Panc1 (cell line): Measurements from ENCODE around the gene BCL2L2. TPM values are rescaled to one million over a fixed set of nuclear protein-coding genes. Genes with fewer than 3 reads are reported as not detected.

ENCODE experiments used
- ATAC-seq: fragments of 200-7000 bp; cut with Tn5 transposase; 2 replicates; pipeline ENCODE4 v1.9.1; 2020; ENCODE audit warnings: mild to moderate bottlenecking, moderate library complexity
- BruUV-seq: library from RNA; stranded (reverse); fragments of 400-500 nt; replicated peaks from 2 replicates; lab custom pipeline; 2021; lab: Mats Ljungman, UMichigan
- CTCF ChIA-PET: fragments of 300-600 bp; sonication (Branson Sonifier 250); formaldehyde crosslinking; loops from one replicate; lab custom pipeline; 2022; ENCODE audit warnings: antibody characterized with exemption; lab: Charles Lee
- POLR2A ChIA-PET: fragments of 300-600 bp; sonication (Branson Sonifier 250); formaldehyde crosslinking; loops from one replicate; lab custom pipeline; 2022; ENCODE audit warnings: antibody characterized with exemption; lab: Charles Lee
- DNase-seq: peaks from one replicate; pipeline ENCODE4 v3.0.0-alpha.2; 2010; ENCODE audit warnings: low read depth, low spot score
- H3K27ac ChIP-seq: 2 replicates; pipeline ENCODE4 v1.5.1; 2011; ENCODE audit warnings: mild to moderate bottlenecking, low read length, inconsistent platforms
- H3K27me3 ChIP-seq: fragments of 200-500 bp; sonication (Bioruptor generic); 2 replicates; pipeline ENCODE4 v1.6.0; 2014; ENCODE audit warnings: low read length, inconsistent platforms; ENCODE audit not compliant: control insufficient read depth, insufficient read depth
- H3K36me3 ChIP-seq: fragments of 200-500 bp; sonication (Bioruptor generic); 2 replicates; pipeline ENCODE4 v1.5.1; 2014; ENCODE audit warnings: inconsistent platforms, mild to moderate bottlenecking, low read length, moderate library complexity; ENCODE audit not compliant: control insufficient read depth, insufficient read depth
- H3K4me1 ChIP-seq: 2 replicates; pipeline ENCODE4 v1.5.1; 2011; ENCODE audit warnings: inconsistent platforms, mild to moderate bottlenecking, low read length, moderate library complexity; ENCODE audit not compliant: control insufficient read depth, insufficient read depth
- H3K4me3 ChIP-seq, 2 experiments: 2 replicates each; pipeline ENCODE4 v1.5.1; 2011 to 2012; ENCODE audit warnings: low read depth in 2 of 2, low read length in 2 of 2, mild to moderate bottlenecking in 2 of 2, inconsistent platforms in 1 of 2, moderate library complexity in 1 of 2
- H3K9me3 ChIP-seq: fragments of 200-500 bp; sonication (Bioruptor generic); 2 replicates; pipeline ENCODE4 v1.5.1; 2014; ENCODE audit warnings: low read depth, mild to moderate bottlenecking, inconsistent platforms, low read length, moderate library complexity; ENCODE audit not compliant: control insufficient read depth, insufficient read depth
- POLR2AphosphoS5 ChIP-seq: IDR thresholded peaks from 2 replicates; pipeline ENCODE4 v1.6.1; 2012; ENCODE audit warnings: mild to moderate bottlenecking, low read depth, low read length, moderate library complexity
- TCF7L2 ChIP-seq: IDR thresholded peaks from 2 replicates; pipeline ENCODE4 v1.6.1; 2011; ENCODE audit warnings: mild to moderate bottlenecking, low read depth, low read length, inconsistent platforms
- in situ Hi-C: cut with HindIII; loops from 2 replicates; pipeline ENCODE4 v1.10.0; 2016; ENCODE audit warnings: low sequenced_read_pairs, low pct_unique_long_range_greater_than_20kb
- intact Hi-C: fragments of 100-400 bp; cut with micrococcal nuclease; formaldehyde crosslinking; loops from one replicate; pipeline ENCODE4 v1.10.0; 2022; ENCODE audit not compliant: unreplicated experiment
- total RNA-seq: library from RNA; stranded (reverse); gene quantifications from one replicate; pipeline ENCODE4 v1.2.1, GENCODE V29; 2021; ENCODE audit not compliant: unreplicated experiment
- TF ChIP-seq, protein P1 (sequence below), 2 experiments: IDR thresholded peaks; 2 replicates each; pipeline ENCODE4 v1.6.1; 2011 to 2012; ENCODE audit warnings: low read depth in 2 of 2, control low read depth in 1 of 2, low read length in 1 of 2, mild to moderate bottlenecking in 1 of 2, moderate library complexity in 1 of 2; ENCODE audit not compliant: insufficient read depth in 1 of 2
- TF ChIP-seq, protein P2 (sequence below): fragments of 450-650 bp; IDR thresholded peaks from 2 replicates; pipeline ENCODE4 v1.5.1; 2017; ENCODE audit warnings: mild to moderate bottlenecking

BCL2L2 gene
- total RNA-seq, 1 experiment from 2014 or later = 18.9 TPM

DNA sequence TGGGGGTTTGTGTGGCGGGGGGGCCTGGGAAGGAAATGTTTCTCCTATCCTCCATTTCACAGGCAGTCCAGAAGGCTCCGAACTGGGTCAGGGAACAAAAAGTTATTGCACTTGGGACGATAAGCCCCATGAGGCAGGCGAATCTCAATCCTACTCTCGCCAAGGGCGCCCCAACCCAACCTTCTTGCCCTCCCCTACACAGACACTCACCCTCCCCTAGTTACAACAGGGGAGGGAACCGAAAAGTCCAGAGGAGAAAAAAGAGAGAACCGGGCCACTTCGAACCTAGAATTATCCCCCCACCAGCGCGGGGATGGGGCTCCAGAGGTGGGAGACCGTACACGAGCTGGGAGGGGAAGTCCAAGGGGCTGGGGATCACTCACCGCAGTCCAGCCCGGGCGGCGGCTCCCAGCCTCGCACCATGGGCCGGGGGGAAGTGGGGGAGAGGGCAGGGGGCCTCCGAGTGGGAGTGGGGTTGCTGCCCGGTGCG lies 21.1 kb upstream of the BCL2L2 start:
- ATAC-seq = peak; percentile 54
- ChIA-PET POLR2A (interaction anchor here (0.6 kb wide), 1 partner anchor 9 kb away, joined by 3 read pairs; no protein-coding TSS in a partner anchor), CTCF (interaction anchor here (0.6 to 1.5 kb wide), 3 partner anchors 9 to 190 kb away, joined by 5 to 8 read pairs (median 7); no protein-coding TSS in a partner anchor)
- peaks cover 3% of the 10 kb centered on the region; the same call in 1 of the 2 replicates for H3K36me3 ChIP-seq
- no peak for DNase-seq
- H3K27me3 ChIP-seq = no peaks in the 10 kb centered on the region
- no peaks in the 10 kb centered on the region for H3K9me3 ChIP-seq
- H3K4me1 ChIP-seq = peaks cover 7% of the 10 kb centered on the region
- intact Hi-C loops (no loop called here), in situ Hi-C loops (no loop called here)
- TF ChIP-seq POLR2AphosphoS5 = no peak
- TF ChIP-seq, protein P1, sequence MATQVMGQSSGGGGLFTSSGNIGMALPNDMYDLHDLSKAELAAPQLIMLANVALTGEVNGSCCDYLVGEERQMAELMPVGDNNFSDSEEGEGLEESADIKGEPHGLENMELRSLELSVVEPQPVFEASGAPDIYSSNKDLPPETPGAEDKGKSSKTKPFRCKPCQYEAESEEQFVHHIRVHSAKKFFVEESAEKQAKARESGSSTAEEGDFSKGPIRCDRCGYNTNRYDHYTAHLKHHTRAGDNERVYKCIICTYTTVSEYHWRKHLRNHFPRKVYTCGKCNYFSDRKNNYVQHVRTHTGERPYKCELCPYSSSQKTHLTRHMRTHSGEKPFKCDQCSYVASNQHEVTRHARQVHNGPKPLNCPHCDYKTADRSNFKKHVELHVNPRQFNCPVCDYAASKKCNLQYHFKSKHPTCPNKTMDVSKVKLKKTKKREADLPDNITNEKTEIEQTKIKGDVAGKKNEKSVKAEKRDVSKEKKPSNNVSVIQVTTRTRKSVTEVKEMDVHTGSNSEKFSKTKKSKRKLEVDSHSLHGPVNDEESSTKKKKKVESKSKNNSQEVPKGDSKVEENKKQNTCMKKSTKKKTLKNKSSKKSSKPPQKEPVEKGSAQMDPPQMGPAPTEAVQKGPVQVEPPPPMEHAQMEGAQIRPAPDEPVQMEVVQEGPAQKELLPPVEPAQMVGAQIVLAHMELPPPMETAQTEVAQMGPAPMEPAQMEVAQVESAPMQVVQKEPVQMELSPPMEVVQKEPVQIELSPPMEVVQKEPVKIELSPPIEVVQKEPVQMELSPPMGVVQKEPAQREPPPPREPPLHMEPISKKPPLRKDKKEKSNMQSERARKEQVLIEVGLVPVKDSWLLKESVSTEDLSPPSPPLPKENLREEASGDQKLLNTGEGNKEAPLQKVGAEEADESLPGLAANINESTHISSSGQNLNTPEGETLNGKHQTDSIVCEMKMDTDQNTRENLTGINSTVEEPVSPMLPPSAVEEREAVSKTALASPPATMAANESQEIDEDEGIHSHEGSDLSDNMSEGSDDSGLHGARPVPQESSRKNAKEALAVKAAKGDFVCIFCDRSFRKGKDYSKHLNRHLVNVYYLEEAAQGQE (IDR thresholded peaks at IDR 0.05; ENCODE audit: insufficient read depth in 1 of 2, low read depth in 2 of 2, low read length in 1 of 2) = no peak
- peak overlapping the region; percentile 90 to 92 for H3K4me3 ChIP-seq
- peak overlapping the region; percentile 86 for H3K27ac ChIP-seq
- no TSS peak for BruUV-seq

DNA sequence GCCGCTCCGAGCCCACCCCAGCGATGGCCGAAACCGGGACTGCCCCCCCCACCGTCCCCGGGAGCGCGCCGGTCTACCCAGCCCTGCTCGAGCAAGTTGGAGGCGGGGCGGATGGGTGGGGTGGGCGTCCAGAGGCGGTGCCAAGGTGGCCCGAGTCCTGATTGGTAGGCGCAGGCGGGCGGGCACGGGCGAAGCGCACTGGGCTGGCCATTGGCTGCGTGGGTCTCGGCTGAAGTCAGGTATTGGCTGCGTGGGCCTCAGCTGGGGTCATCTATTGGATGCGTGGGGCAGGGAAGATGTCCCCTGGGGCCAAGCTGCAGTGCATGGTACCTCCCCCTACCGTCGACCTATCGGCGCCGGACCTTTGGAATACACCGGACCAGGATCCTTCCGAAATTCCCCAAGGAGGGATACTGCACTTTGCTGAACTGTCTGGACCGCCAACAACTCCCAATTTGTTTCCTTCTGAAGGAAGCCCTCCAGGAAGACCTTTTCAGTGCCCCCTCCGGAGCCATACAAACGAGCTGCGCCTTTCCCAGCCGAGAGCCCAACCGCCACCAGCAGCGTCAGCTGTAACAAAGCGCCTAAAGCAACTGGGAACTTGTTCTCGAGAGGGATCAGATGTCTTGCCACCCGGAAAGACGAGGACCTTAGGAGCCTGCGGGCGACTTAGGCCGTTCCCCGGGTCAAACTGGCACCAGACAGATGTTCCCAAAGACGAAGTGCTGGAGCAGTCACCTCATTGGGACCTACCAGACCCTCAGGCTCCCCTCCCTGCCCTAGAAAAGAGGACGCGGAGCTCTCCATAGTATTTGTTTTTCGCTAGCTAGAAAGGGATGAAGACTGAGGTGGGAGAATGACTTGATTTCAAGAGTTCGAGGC lies 20.4 kb upstream of the BCL2L2 start, which contains the start of gene HOMEZ:
Gene HOMEZ (minus strand): TSS at position 113 of the 882 bp plus-strand sequence. CDS start 180 bp downstream, outside the sequence.
- TSS peak; percentile 98 for BruUV-seq
- H3K4me1 ChIP-seq = peaks cover 7% of the 10 kb centered on the region
- H3K36me3 ChIP-seq = peaks cover 3% of the 10 kb centered on the region; the same call in 1 of the 2 replicates
- H3K27ac ChIP-seq = peak within 1 kb of the TSS; percentile 92
- no peaks in the 10 kb centered on the region for H3K27me3 ChIP-seq
- intact Hi-C loops = no loop called here
- peak; percentile 99 for ATAC-seq
- TF ChIP-seq TCF7L2 (no peak), POLR2AphosphoS5 (peak; percentile 50)
- TF ChIP-seq, protein P2, sequence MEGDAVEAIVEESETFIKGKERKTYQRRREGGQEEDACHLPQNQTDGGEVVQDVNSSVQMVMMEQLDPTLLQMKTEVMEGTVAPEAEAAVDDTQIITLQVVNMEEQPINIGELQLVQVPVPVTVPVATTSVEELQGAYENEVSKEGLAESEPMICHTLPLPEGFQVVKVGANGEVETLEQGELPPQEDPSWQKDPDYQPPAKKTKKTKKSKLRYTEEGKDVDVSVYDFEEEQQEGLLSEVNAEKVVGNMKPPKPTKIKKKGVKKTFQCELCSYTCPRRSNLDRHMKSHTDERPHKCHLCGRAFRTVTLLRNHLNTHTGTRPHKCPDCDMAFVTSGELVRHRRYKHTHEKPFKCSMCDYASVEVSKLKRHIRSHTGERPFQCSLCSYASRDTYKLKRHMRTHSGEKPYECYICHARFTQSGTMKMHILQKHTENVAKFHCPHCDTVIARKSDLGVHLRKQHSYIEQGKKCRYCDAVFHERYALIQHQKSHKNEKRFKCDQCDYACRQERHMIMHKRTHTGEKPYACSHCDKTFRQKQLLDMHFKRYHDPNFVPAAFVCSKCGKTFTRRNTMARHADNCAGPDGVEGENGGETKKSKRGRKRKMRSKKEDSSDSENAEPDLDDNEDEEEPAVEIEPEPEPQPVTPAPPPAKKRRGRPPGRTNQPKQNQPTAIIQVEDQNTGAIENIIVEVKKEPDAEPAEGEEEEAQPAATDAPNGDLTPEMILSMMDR = no peak
- ChIA-PET POLR2A (interaction anchor here (0.6 kb wide), 1 partner anchor 8 kb away, joined by 3 read pairs; no protein-coding TSS in a partner anchor), CTCF (interaction anchor here (1.5 kb wide), 1 partner anchor 9 kb away, joined by 8 read pairs; no protein-coding TSS in a partner anchor)
- in situ Hi-C loops = no loop called here
- H3K4me3 ChIP-seq = peak within 1 kb of the TSS; percentile 90 to 92
- DNase-seq = peak; percentile 73
- H3K9me3 ChIP-seq = no peaks in the 10 kb centered on the region
